Body of pancreas (tissue), 4 donors: ENCODE results near the gene FSD2.

Experiments used
- CTCF ChIP-seq, 7 experiments: fragments of 450-650 bp in 4 of 7; fragments of 200-600 bp in 3 of 7; sonication (generic) in 3 of 7; IDR thresholded peaks; one replicate each; pipeline ENCODE4 v1.5.1; 2016 to 2019; ENCODE audit warnings: antibody characterized with exemption in 7 of 7
- POLR2A ChIP-seq, 3 donors: fragments of 450-650 bp; IDR thresholded peaks; one replicate each; pipeline ENCODE4 v1.6.1; 2016; ENCODE audit warnings: antibody characterized with exemption in 3 of 3, mild to moderate bottlenecking in 2 of 3

GRCh38 chr15:82854554-82854953 is 48.7 kb upstream of the FSD2 start:
- TF ChIP-seq POLR2A (IDR thresholded peaks at IDR 0.05) (no peak), CTCF (IDR thresholded peaks at IDR 0.05) (no peak)
